ENCODE data around the gene DLX3. TPM values are rescaled to one million over a fixed set of nuclear protein-coding genes. Genes with fewer than 3 reads are reported as not detected.

DLX3 gene
- total RNA-seq, 1 donor: not detected

DNA sequence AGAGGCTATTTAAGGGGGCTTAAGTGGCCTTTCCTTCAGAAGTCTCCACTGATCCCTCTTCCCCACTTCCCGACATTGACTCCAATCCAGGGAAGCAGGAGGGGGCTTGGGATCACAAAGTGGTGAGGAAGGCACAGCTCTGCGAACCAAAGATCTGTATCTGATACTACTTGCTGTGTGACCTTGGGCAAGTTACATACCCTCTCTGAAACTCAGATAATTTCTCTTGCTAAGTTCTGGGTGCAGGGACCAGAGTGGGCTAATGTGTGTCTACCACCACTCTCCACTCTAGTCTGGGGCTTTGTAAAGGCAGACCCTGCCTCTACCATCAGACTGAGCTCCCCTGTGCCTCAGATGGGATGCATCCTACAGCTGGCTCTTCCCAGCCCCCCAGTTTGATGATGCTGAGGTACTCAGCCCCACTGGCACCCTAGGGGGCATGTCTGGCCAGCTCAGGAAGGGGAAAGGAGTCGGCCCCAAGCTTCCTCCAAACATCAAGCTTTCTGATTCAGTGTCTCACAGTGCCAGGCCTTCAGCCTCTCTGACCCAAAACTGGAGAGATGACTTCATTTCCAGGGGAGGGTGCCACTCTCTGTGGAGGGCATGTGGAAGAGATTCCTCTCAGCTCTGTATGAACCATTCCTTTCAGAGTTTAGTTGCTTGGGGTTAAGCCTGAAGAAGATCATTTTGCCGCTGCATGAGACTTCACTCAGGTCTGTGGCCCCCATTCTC is 15.1 kb downstream of the DLX3 start:
- H3K4me3 ChIP-seq (ENCODE audit: low read depth, low read length): no peak overlapping the region
- no peak for DNase-seq (ENCODE audit: low read depth)
- TF ChIP-seq, protein P1, sequence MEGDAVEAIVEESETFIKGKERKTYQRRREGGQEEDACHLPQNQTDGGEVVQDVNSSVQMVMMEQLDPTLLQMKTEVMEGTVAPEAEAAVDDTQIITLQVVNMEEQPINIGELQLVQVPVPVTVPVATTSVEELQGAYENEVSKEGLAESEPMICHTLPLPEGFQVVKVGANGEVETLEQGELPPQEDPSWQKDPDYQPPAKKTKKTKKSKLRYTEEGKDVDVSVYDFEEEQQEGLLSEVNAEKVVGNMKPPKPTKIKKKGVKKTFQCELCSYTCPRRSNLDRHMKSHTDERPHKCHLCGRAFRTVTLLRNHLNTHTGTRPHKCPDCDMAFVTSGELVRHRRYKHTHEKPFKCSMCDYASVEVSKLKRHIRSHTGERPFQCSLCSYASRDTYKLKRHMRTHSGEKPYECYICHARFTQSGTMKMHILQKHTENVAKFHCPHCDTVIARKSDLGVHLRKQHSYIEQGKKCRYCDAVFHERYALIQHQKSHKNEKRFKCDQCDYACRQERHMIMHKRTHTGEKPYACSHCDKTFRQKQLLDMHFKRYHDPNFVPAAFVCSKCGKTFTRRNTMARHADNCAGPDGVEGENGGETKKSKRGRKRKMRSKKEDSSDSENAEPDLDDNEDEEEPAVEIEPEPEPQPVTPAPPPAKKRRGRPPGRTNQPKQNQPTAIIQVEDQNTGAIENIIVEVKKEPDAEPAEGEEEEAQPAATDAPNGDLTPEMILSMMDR (IDR thresholded peaks at IDR 0.05; ENCODE audit: insufficient read depth, low read depth, low read length): no peak

DNA sequence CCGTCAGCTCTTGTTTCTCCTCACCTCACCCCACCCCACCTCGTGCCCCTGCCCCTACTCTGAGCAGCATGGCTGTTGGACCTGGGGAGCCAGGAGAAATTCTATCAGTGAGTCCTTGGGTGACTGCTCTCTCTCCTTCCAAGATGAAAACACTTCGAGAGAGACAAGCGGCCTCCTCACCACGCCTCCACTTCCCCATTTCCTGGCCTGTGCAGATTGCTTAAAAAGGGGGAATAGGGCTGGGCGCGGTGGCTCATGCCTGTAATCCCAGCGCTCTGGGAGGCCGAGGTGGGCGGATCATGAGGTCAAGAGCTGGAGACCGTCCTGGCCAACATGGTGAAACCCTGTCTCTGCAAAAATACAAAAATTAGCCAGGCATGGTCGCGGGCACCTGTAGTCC is 16.5 kb downstream of the DLX3 start:
- TF ChIP-seq, protein P1 (IDR thresholded peaks at IDR 0.05; ENCODE audit: insufficient read depth, low read depth, low read length): no peak
- no peak for DNase-seq (ENCODE audit: low read depth)
- no peak overlapping the region for H3K4me3 ChIP-seq (ENCODE audit: low read depth, low read length)

DNA sequence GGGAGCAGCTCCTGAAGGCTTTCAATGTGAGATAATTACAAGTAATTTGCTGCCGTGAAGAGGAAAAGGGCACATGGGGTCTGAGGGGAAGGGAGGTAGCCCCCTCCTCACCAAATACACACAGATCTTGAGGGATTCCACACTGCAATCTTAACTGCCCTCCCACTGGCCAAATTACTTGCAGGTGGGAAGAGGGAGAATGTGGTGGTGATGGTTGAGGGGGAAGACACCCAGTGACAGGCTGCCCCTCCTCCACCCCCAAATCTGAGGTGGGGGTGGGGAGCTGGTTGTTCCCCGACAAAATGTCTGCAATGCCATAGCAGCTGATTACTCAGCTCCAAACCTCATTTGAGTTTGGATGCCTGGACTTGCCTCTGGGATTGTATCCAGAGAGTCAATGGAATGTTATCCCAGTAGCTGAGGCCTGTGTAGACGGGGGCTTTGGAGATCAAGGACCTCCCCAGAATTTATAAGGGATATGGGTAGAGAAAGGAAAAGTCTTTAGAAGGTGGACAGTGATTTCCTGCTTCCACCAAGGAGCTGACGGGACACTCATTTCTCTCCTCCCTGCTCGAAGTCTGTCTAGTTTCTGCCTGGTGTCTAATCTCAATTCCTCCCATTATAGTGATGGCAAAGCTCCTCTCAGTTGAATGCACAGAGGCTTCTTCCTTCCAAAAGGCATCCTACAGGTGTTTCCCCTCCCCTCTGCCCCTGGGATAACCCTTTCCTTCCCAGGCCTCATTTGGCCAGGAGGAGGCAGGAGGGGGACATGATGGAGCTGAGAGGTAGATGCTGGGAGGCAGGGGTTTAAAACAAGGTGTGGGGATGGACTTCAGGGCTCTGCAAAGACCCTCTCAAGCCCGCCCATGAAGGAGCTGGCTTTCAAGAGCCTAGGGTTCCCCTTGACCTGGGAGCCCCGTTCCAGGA is 17.3 kb downstream of the DLX3 start:
- TF ChIP-seq, protein P1 (IDR thresholded peaks at IDR 0.05; ENCODE audit: insufficient read depth, low read depth, low read length): no peak
- no peak overlapping the region for H3K4me3 ChIP-seq (ENCODE audit: low read depth, low read length)
- DNase-seq (ENCODE audit: low read depth): no peak

DNA sequence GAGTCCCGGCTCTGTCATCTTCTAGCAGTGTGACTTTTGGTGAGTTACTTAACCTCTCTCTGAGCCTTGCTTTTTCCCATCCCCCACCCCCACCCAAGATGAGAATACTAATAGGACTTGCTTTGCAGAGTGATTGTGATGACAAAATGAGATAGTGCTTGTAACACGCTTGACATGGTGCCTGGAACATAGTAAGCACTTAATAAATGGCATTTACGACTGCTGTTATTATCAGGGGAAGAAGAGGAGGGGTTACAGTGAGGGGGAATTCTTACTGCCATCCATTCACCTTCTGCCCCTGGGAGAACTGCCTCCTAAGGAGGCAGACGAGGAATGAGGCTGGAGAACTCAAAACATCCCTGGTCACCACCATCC is 18.2 kb downstream of the DLX3 start:
- TF ChIP-seq, protein P1 (IDR thresholded peaks at IDR 0.05; ENCODE audit: insufficient read depth, low read depth, low read length): no peak
- no peak for DNase-seq (ENCODE audit: low read depth)
- H3K4me3 ChIP-seq (ENCODE audit: low read depth, low read length): no peak overlapping the region

DNA sequence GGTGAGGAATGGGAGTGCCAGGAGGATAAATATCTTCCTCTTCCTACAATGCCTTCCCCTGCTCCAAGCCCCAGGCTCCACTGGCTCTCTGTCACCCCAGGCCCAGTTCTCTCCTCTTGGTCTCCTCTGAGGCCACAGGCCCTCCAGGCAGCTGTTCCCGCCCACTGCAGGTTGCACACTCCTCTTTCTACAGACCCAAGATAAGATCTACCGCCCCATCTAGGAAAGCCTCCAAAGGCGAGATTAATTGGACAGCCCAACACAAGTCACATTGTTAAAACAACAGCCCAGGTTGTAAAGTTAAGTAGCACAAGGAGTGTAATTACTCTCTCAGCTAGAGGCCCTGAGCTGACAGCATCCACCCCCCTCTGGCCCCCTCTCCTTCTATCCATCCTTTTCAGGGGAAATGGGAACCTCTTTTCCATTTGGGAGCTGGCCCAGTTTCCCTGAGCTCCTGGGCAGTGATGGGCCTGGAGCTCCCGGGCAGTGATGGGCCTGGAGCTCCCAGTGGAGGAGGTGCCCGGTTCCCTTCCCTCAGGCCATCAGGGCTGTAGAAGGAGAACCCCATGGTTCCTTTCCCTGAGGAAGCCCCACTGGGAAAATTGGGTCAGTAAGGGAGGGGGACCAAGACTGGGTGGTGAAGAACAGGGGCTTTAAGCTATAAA is 18.7 kb downstream of the DLX3 start:
- no peak overlapping the region for H3K4me3 ChIP-seq (ENCODE audit: low read depth, low read length)
- TF ChIP-seq, protein P1 (IDR thresholded peaks at IDR 0.05; ENCODE audit: insufficient read depth, low read depth, low read length): no peak
- DNase-seq (ENCODE audit: low read depth): no peak

DNA sequence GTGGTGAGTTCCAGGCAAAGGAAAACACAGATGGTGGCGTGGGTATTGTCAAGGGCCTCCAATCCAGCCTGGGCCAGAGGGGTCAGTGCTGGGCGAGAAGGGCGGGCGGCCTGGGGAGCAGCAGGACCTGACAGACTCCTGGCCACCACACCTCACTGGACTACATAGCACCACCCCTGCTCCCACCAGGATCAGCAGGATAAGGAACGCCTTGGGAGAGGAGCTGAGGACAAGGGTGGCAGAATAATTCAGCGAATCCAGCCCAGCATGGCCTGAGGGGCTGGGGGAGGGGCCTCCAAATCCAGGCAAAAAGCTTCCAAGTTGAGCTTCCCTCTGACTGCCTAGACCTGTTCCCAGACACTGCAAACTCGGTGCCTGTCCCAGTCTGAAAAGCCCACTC is 19.5 kb downstream of the DLX3 start:
- TF ChIP-seq, protein P1 (IDR thresholded peaks at IDR 0.05; ENCODE audit: insufficient read depth, low read depth, low read length): no peak
- no peak overlapping the region for H3K4me3 ChIP-seq (ENCODE audit: low read depth, low read length)
- no peak for DNase-seq (ENCODE audit: low read depth)

Data from fibroblast of villous mesenchyme (primary cell).